ENCODE measurements around the gene MED13L.
"Not testable (repeated sequence)": the region's sequence is repeated elsewhere in the genome, so short reads cannot be mapped to it uniquely, and the experiment has no call there.

MED13L gene

DNA sequence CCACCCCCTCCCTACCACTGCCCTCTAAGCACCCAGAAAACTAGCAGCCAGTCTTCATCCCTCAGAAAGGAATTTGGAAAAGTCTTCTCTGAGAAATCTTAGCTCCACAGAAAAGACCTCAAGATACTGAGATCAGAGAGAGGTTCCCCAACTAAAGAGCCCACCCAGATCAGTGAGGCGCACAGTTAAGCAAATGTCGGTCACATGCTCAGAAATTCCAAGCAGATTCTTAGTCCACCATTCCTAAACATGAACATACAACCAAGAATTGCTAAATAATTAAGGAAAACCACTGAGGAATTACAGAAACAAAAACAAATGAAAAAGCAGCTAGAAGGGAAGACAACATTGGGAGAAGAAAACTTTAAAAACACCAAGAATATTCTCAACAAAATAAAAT lies 32.3 kb downstream of the MED13L start:
- DNase-seq = no peak

DNA sequence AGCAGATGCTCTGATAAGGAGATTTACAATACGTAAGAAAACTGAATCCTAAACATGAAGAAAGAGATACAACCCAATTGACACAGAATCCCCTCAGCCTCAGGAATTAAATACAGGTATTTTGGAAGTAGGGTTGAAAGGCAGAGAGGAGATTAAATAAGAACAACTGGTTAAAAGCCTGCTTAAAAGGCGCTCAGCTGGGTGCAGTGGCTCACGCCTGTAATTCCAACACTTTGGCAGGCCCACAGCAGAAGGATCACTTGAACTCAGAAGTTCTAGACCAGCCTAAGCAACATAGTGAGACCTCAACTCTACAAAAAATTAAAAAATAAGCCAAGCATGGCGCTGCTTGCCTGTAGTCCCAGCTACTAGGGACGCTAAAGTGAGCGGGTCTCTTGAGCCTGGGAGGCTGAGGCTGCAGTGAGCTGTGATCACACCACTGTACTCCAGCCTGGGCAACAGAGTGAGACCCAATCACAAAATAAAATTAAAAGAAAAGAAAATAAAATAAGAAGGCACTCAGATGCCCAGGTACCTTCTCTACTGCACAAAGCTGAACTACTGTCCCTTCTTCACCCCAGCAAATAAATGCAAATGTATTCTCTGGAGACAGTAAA lies 32.9 kb downstream of the MED13L start:
- DNase-seq = no peak

- DNase-seq = no peak
Observed at GRCh38 chr12:116244001-116244400, 33.5 kb downstream of the MED13L start.

- DNase-seq = no peak
Observed at GRCh38 chr12:116242740-116243139, 34.8 kb downstream of the MED13L start.

DNA sequence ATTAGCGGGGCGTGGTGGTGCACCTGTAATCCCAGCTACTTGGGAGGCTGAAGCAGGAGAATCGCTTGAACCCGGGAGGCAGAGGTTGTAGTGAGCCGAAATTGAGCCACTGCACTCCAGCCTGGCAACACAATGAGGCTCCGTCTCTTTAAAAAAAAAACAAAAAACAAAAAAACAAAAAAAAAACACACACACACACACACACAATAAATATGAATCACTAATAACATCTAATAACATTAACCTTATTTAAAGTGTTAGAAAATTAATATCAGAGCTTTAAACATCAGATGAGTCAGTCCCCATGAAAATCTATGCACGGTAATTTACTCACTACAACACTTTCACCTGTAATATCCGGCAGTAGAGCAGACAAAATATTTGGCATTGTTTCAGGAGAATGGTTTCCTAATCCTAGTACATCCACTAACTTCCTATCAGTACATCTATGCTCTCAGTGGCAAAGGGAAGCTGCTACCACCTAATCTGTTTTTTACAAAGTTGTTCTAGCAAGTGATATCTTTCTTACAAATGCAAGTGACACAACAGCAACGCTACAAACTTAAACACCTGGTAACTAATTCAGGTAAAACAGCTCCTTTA lies 36.2 kb downstream of the MED13L start:
- peak; percentile 24 for DNase-seq

DNA sequence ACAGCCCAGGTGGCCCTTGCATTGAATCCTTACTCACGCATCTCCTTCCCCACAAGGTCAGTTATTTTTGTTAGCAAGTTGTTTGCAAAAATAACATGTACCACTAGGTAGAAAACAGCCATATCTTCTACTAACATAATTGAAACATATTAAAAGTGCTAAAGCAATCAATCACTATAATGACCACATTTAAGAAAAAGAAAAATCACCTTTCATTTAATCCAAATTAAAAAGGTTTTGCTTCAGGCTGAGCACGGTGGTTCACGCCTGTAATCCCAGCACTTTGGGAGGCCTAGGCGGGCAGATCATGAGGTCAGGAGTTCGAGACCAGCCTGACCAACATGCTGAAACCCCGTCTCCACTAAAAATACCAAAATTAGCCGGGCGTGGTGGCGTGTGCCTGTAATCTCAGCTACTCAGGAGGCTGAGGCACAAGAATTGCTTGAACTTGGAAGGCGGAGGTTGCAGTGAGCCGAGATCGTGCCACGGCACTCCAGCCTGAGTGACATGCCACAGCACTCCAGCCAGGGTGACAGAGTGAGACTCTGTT lies 38.8 kb downstream of the MED13L start:
- not testable (repeated sequence) for DNase-seq

DNA sequence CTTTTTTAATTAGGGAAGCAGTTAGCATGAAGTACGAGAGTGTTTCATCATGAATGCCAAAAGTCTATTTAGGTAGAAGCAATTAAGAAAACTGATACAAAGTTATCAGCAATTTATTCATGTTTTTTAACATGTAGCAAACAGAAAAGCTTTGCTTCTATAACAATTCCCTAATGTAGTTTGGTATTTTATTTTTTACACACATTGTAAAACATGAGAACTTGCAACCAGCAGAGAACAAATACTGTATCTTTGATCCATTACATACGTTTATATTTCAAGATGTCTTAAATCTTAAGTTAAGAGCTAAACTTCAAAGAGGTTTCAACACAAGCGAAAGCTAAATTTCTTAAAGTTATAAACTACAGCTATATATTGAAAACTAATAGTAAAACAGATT lies 39.3 kb downstream of the MED13L start:
- DNase-seq = no peak

DNA sequence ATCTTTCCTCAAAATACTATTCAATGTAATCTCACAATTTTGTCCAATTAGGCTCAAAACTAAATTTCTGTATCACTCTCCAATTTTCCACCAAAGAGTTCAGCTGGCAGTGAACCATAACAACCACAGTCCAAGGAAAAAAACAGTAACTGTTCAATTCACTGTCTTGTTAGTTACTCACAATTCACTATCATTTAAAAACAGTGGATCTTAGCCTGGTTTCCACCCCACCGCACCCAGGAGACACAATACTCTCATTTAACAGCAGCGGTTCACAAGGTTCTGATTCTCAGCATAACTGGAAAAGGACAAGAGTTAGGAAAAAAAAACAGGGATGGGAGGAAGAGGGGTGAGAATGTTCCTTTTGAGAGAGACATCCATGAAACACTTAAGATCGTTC lies 40.5 kb downstream of the MED13L start:
- no peak for DNase-seq

- peak; percentile 22 for DNase-seq
Observed at GRCh38 chr12:116236148-116236731, 41.3 kb downstream of the MED13L start.

DNA sequence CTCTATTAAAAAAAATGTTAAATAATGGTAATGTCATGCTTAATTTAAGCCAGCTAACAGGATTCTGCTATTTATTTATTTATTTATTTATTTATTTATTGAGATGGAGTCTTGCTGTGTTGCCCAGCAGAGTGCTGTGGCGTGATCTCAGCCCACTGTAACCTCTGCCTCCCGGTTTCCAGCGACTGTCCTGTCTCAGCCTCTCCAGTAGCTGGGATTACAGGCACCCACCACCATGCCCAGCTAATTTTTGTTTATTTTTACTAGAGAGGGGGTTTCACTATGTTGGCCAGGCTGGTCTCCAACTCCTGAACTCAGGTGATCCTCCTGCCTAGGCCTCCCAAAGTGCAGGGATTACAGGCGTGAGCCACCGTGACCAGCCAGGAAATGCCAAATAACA lies 43.3 kb downstream of the MED13L start:
- DNase-seq = not testable (repeated sequence)

- DNase-seq = no peak
Observed at GRCh38 chr12:116233669-116234068, 43.8 kb downstream of the MED13L start.

- no peak for DNase-seq
Observed at GRCh38 chr12:116227811-116228210, 49.7 kb downstream of the MED13L start.

- DNase-seq = no peak
Observed at GRCh38 chr12:116226026-116226425, 51.5 kb downstream of the MED13L start.

GRCh38 chr12:116222358-116222757 lies 55.1 kb downstream of the MED13L start:
- no peak for DNase-seq

- DNase-seq = no peak
Observed at GRCh38 chr12:116220756-116221155, 56.7 kb downstream of the MED13L start.

DNA sequence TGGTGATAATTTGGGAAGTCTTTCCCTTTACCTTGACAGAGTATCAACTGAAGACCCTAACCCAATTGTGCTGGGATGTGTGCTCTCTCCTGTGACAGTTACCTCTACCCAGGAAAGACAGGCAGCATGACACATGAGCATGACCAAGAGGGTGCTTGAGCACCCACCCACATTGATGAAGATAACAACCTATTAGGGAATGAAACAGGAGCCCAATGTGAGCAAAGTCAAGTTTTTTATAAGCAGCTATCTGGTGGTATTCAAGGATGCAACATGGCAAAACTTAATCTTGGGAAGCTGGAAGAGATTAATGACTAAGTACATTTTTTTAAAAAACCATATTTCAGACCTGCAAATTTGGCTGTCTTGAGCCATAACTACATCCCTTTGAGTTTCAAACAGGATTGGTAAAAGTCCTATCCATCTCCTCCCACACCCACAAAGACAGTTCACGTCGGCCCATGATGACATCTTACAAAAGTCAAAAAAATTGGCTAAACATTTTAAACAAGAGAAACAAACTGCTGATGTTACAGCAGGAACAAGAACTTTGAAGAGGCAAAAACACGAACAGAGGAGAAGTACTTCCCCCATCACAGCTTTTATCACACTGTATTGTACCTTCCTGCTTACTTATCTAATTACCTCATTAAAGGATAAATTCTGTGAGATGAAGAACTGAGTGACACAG lies 60.3 kb downstream of the MED13L start:
- DNase-seq = no peak

- DNase-seq = no peak
Observed at GRCh38 chr12:116216022-116216756, 61.3 kb downstream of the MED13L start.

DNA sequence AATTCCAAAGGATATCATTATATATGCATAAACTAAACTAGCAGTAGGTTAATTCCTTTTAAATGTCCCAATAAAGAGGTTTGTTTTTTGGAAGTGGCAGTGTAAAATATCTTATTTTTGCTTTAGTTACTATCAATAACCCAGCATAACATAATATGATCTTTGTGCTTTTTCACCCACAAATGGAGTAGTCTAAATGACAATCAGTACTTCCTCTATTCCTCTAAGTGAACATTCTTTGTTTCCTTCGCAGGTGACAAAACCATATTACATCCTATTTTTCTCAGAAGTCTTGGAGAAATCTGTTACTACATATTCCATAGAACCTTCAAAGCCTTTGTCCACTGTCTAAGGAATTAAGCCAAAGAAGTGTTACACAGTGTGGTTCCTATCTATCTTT lies 62.5 kb downstream of the MED13L start:
- no peak for DNase-seq

- no peak for DNase-seq
Observed at GRCh38 chr12:116213885-116214527, 63.5 kb downstream of the MED13L start.

GRCh38 chr12:116213014-116213413 lies 64.5 kb downstream of the MED13L start:
- no peak for DNase-seq

GRCh38 chr12:116210762-116211161 lies 66.7 kb downstream of the MED13L start:
- no peak for DNase-seq

DNA sequence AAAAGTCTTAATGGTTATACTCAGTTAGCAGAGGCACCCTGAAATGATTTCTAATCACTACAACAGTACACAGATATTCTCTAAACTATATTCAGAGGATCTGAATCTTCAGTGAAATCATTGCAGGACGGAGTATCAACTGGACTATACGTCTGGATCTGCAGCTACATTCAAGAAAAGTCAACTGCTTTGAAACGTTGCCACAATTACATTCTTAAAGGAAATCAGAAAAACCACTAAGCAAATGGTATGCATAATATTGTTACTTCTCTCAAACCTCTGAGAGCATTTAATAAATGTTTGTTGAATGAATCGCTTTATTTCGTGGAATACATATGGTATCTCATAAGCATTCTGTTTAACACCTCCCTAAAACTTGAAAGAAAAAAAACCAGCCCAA lies 67.4 kb downstream of the MED13L start:
- no peak for DNase-seq

DNA sequence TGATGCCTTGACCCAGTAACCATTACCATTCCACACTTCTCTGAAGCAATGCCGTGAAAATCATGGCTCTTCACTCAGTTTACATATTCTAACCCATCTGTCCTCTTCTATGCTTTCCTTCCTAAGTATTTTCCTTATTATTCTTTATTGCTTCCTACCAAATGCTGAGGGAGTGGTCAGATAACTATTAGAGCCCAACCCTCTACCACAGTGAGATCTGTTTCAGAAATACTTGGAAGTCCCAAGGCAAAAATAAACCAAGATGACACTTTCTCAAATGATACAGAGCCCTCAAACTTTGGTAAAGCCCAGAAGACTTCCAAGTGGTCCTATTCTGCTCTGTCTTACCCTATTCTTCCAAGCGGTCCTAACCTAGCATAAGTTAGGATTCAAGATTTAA lies 68.0 kb downstream of the MED13L start:
- DNase-seq = no peak

Measured in GF-D8 (cell line).